GM12878 (cell line): ENCODE data around the gene MRRF. TPM values are rescaled to one million over a fixed set of nuclear protein-coding genes. Genes with fewer than 3 reads are reported as not detected.

Experiments used
- ATAC-seq: fragments of 200-7000 bp; cut with Tn5 transposase; 3 replicates; pipeline ENCODE4 v1.9.1; 2020; ENCODE audit warnings: mild to moderate bottlenecking, moderate library complexity
- BruUV-seq: library from RNA; stranded (reverse); fragments of 400-500 nt; replicated peaks from 2 replicates; lab custom pipeline; 2021; lab: Mats Ljungman, UMichigan
- CTCF ChIA-PET: fragments of 300-600 bp; sonication (Branson Sonifier 250); formaldehyde crosslinking; extraction: SDS; loops from one replicate; lab custom pipeline; 2021; ENCODE audit warnings: inconsistent platforms; lab: Yijun Ruan, JAX
- POLR2A ChIA-PET: fragments of 350-600 bp; formaldehyde crosslinking; extraction: SDS; loops from one replicate; lab custom pipeline; 2021; ENCODE audit warnings: inconsistent platforms; lab: Charles Lee
- RAD21 ChIA-PET: fragments of 300-600 bp; sonication (Branson Sonifier 250); formaldehyde crosslinking; loops from one replicate; lab custom pipeline; 2023; ENCODE audit warnings: antibody characterized with exemption; ENCODE audit not compliant: unreplicated experiment; lab: Charles Lee
- SMC1A ChIA-PET: fragments of 300-600 bp; sonication (Branson Sonifier 250); formaldehyde crosslinking; loops from one replicate; lab custom pipeline; 2023; ENCODE audit not compliant: unreplicated experiment, uncharacterized antibody; lab: Charles Lee
- DNase-seq: peaks from one replicate; pipeline ENCODE4 v3.0.0-alpha.2; 2011; ENCODE audit warnings: low read depth, low spot score
- FAIRE-seq: peaks from 3 replicates; lab custom pipeline; 2011; peaks lifted over from hg19 to GRCh38; lab: Jason Lieb, UNC
- H2AFZ ChIP-seq: 2 replicates; pipeline ENCODE4 v1.6.0; 2011; ENCODE audit warnings: low read depth, low read length, control low read depth; ENCODE audit not compliant: control insufficient read depth
- H3K27ac ChIP-seq: 2 replicates; pipeline ENCODE4 v1.5.1; 2011; ENCODE audit warnings: control low read depth; ENCODE audit not compliant: control insufficient read depth, insufficient read depth
- H3K27me3 ChIP-seq, 2 experiments: replicated peaks in 1 of 2; 2 replicates each; pipeline versions ENCODE4 v1.6.0 to v1.6.1; 2011; ENCODE audit warnings: low read length in 1 of 2; ENCODE audit not compliant: control insufficient read depth in 2 of 2, insufficient read depth in 2 of 2
- H3K36me3 ChIP-seq, 2 experiments: 2 replicates each; pipeline ENCODE4 v1.5.1; 2011; ENCODE audit warnings: low read length in 1 of 2; ENCODE audit not compliant: control insufficient read depth in 2 of 2, insufficient read depth in 2 of 2
- H3K4me1 ChIP-seq: 2 replicates; pipeline ENCODE4 v1.6.1; 2011; ENCODE audit warnings: mild to moderate bottlenecking, low read length, moderate library complexity, mixed read lengths; ENCODE audit not compliant: control insufficient read depth, insufficient read depth
- H3K4me2 ChIP-seq: 2 replicates; pipeline ENCODE4 v1.6.0; 2011; ENCODE audit warnings: control low read depth; ENCODE audit not compliant: control insufficient read depth, insufficient read depth
- H3K4me3 ChIP-seq: fragments of 200-600 bp; sonication (generic); 2 replicates; pipeline ENCODE4 v1.5.1; 2016
- H3K79me2 ChIP-seq: 2 replicates; pipeline ENCODE4 v1.6.0; 2011; ENCODE audit warnings: low read length; ENCODE audit not compliant: control insufficient read depth, insufficient read depth
- H3K9ac ChIP-seq: 2 replicates; pipeline ENCODE4 v1.8.0; 2011; ENCODE audit warnings: low read length, control low read depth, mixed read lengths; ENCODE audit not compliant: control insufficient read depth, insufficient read depth
- H3K9me3 ChIP-seq: replicated peaks from 3 replicates; pipeline ENCODE4 v1.5.1; 2011; ENCODE audit warnings: mild to moderate bottlenecking, low read length; ENCODE audit not compliant: control insufficient read depth, insufficient read depth
- H4K20me1 ChIP-seq: 2 replicates; pipeline ENCODE4 v1.6.0; 2011; ENCODE audit not compliant: control insufficient read depth, insufficient read depth
- SUPT20H ChIP-seq: IDR thresholded peaks from 2 replicates; pipeline ENCODE4 v1.6.1; 2011; ENCODE audit warnings: low read depth, mild to moderate bottlenecking, low read length, moderate library complexity, borderline replicate concordance; ENCODE audit not compliant: control insufficient read depth
- TBL1XR1 ChIP-seq: IDR thresholded peaks from 2 replicates; pipeline ENCODE4 v1.6.1; 2012; ENCODE audit warnings: low read depth, low read length, improper control_type of control experiment
- WGBS: methylation state at CpG from one replicate; pipeline ENCODE4 v1.1.6; 2016; ENCODE audit warnings: low lambda C conversion rate; ENCODE audit not compliant: insufficient replicate concordance, insufficient coverage; ENCODE audit errors: missing lambda C conversion rate; 5-methylcytosine and 5-hydroxymethylcytosine counted together
- in situ Hi-C: fragments of 300-500 bp; cut with MboI; formaldehyde crosslinking; loops from 9 replicates; pipeline ENCODE4 v1.14.3; 2018; ENCODE audit warnings: mixed read lengths
- intact Hi-C: fragments of 100-400 bp; cut with micrococcal nuclease; formaldehyde crosslinking; loops from one replicate; pipeline ENCODE4 v1.14.2; 2022; ENCODE audit not compliant: unreplicated experiment
- polyA plus RNA-seq, 11 experiments: library from polyadenylated mRNA; depleted of rRNA in 4 of 11; unstranded in 6 of 11; stranded (reverse) in 5 of 11; fragments of >200 nt; fragmentation: Nextera tagmentation in 4 of 11; fragmentation: Illumina TruSeq in 1 of 11; extraction: Ambion mirVana in 4 of 11; extraction: Trizol in 1 of 11; gene quantifications; 1 replicate in 1 of 11; 2 replicates in 10 of 11; pipeline versions ENCODE4 v1.2.1 to v1.2.3, GENCODE V29; 2011 to 2016; ENCODE audit warnings: inconsistent platforms in 2 of 11, missing spikeins in 2 of 11, low read depth in 1 of 11
- total RNA-seq, 4 experiments: library from RNA; depleted of rRNA in 3 of 4; stranded (reverse); fragments of >200 nt in 3 of 4; fragmentation: Illumina TruSeq in 1 of 4; extraction: Trizol in 1 of 4; gene quantifications; 2 replicates each; pipeline versions ENCODE4 v1.2.1 to v1.2.3, GENCODE V29; 2013 to 2021
- TF ChIP-seq, protein P1 (sequence below): fragments of 450-650 bp; IDR thresholded peaks from 2 replicates; pipeline ENCODE4 v1.6.1; 2018; ENCODE audit warnings: mild to moderate bottlenecking, low read depth, moderate library complexity; ENCODE audit not compliant: partially characterized antibody

The MRRF gene
- total and polyA plus RNA-seq, 10 of the 15 experiments (the other 5 are each of a cell fraction or from before 2014, with no cell fraction given), result 64.8 to 112 (median 76.4) TPM

DNA sequence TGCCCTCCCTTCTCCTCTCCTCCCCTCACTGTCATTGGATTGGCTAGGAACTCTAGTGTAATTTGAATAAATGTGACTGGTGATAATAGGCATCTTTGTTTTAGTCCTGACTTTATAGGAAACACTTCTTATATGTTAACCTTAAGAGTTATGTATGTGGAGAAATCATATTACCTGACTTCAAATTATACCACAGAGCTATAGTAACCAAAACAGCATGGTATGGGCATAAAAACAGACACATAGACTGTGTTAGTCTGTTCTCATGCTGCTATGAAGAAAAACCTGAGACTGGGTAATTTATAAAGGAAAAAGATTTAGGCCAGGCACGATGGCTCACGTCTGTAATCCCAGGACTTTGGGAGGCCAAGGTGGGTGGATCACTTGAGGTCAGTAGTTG, 9.4 kb downstream of the MRRF start (continued):
- TF ChIP-seq, protein P1, sequence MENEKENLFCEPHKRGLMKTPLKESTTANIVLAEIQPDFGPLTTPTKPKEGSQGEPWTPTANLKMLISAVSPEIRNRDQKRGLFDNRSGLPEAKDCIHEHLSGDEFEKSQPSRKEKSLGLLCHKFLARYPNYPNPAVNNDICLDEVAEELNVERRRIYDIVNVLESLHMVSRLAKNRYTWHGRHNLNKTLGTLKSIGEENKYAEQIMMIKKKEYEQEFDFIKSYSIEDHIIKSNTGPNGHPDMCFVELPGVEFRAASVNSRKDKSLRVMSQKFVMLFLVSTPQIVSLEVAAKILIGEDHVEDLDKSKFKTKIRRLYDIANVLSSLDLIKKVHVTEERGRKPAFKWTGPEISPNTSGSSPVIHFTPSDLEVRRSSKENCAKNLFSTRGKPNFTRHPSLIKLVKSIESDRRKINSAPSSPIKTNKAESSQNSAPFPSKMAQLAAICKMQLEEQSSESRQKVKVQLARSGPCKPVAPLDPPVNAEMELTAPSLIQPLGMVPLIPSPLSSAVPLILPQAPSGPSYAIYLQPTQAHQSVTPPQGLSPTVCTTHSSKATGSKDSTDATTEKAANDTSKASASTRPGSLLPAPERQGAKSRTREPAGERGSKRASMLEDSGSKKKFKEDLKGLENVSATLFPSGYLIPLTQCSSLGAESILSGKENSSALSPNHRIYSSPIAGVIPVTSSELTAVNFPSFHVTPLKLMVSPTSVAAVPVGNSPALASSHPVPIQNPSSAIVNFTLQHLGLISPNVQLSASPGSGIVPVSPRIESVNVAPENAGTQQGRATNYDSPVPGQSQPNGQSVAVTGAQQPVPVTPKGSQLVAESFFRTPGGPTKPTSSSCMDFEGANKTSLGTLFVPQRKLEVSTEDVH, result no peak

DNA sequence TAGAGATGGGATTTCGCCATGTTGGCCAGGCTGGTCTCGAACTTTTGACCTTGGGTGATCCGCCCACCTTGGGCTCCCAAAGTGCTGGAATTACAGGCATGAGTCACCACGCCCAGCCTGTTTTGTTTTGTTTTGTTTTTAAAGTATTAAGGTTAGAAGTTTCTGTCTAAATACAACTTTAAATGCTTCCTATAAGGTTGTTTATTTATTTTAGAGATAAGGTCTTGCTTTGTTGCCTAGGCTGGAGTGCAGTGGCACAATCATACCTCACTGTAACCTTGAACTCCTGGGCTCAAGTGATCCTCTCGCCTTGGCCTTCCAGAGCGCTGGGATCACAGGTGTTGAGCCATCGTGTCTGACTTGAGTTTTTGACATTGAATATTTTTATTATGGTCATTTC, 11.4 kb downstream of the MRRF start:
- DNase-seq, result no peak
- H3K4me2 ChIP-seq, result no peak overlapping the region
- ChIA-PET POLR2A (no interaction called here), RAD21 (no interaction called here), CTCF (interaction anchor here (0.6 kb wide), 1 partner anchor 1177 kb away, joined by 3 read pairs; no protein-coding TSS in a partner anchor), SMC1A (no interaction called here)
- H4K20me1 ChIP-seq, result no peaks in the 10 kb centered on the region
- FAIRE-seq, result no peak
- peaks cover 2 to 24% of the 10 kb centered on the region in 2 experiments; a peak in 3 of 4 replicates for H3K36me3 ChIP-seq
- no TSS peak for BruUV-seq
- peaks cover 3% of the 10 kb centered on the region; the same call in 2 of the 3 replicates for H3K9me3 ChIP-seq
- WGBS, result 95% methylated on average over 7 of the region's 7 CpGs
- no peak overlapping the region for H3K4me3 ChIP-seq
- no peak overlapping the region for H3K9ac ChIP-seq
- peaks cover 18% of the 10 kb centered on the region for H3K79me2 ChIP-seq
- ATAC-seq, result no peak
- H2AFZ ChIP-seq, result no peak overlapping the region
- H3K4me1 ChIP-seq, result no peaks in the 10 kb centered on the region
- intact Hi-C loops (no loop called here), in situ Hi-C loops (no loop called here)
- no peaks in the 10 kb centered on the region for H3K27me3 ChIP-seq
- no peak overlapping the region for H3K27ac ChIP-seq
- TF ChIP-seq TBL1XR1 (no peak), SUPT20H (no peak)
